GM21529 (cell line): ENCODE measurements around the gene MORN1.

Experiments used
- ATAC-seq: cut with Tn5 transposase; IDR thresholded peaks from one replicate; pipeline ENCODE4 v1.9.1; 2021; ENCODE audit not compliant: unreplicated experiment

Gene MORN1

DNA sequence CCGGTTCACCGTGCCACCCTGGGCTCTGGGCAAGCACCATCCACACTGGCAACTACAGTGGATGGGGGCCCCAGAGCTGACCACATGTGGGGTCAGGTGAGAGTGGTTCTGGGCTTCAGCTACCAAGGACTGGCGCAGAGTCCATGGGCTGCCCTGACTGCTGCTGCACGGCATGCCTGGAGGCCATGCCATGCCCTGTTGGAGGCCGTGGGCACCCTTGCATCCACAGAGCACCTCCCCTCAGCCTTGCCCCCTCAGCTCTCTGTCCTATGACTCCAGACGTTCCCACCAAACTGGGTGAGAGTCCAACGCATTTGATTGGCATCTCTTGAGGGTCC lies 15.5 kb downstream of the MORN1 start:
- no peak for ATAC-seq

DNA sequence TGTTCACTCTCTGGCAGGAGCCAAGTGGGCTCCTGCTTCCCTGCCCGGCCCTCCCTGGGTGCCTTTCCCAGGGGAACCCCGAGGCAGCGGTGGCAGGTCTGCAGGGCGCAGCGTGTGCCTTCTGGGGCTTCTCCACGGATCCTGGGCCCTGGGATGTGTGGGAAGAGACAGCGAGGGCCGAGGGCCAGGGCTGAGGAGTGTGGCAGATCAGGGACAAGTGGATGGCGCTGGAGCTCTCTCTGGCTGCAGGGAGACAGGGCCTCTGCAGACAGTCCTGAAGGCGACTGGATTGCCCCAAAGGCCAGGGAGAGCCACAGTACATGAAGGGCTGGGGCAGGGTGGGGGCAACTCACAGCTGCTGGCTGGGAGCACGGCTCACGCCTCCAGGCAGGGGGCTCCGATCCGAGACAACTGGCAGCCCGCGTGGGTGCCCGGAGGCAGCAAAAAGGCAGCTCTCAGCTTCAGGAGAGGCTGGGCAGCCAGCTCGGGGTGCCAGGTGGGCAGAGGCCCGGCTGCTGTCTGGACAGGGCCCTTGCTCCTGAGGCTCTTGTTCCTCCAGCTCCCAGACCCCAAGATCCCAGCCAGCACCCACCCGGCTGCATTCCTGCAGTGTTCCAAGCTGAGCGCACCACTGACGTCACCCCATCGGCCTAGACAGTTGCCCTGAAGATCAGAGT lies 16.0 kb downstream of the MORN1 start:
- no peak for ATAC-seq

DNA sequence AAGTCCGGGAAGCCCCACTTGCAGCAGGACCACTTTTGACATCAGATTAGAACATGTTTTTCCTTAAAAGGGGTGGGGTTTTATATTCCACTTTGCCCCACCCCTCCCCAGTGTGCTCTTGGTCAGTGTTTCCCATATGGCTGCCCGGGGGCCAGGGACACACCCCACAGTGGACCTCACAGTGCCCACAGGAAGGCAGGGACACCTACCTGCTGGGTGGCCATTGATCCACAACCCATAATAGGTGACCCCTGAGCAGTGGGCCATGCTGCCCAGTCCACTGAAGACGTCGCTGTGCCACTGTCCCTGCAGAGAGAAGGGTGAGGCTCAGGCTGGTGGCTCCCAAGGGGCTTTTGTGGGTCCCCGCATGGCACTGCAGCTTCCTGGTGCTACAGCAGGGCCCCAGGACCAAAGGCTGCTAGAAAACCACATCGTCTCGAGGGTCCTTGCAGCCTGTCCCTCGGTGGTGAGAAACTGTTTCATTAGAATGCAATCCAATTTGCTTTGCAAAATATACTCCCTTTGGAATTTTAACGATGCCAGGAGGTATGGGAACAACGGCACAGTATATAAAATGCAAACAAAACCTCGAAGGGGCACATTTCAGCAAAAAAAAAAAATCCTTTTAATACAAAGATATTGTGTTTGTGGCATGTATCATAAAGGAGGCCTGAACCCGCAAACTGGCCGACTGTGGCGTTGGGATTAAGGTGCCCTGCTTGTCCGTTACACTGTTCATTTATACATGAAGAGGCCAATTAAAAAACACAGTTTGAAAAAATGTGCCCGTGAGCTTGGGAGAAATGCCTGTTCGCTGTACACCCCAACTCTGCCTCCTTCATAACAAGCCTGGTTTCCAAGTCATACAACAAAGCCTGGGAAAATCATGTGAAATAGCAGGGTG lies 16.9 kb downstream of the MORN1 start:
- ATAC-seq, result no peak

DNA sequence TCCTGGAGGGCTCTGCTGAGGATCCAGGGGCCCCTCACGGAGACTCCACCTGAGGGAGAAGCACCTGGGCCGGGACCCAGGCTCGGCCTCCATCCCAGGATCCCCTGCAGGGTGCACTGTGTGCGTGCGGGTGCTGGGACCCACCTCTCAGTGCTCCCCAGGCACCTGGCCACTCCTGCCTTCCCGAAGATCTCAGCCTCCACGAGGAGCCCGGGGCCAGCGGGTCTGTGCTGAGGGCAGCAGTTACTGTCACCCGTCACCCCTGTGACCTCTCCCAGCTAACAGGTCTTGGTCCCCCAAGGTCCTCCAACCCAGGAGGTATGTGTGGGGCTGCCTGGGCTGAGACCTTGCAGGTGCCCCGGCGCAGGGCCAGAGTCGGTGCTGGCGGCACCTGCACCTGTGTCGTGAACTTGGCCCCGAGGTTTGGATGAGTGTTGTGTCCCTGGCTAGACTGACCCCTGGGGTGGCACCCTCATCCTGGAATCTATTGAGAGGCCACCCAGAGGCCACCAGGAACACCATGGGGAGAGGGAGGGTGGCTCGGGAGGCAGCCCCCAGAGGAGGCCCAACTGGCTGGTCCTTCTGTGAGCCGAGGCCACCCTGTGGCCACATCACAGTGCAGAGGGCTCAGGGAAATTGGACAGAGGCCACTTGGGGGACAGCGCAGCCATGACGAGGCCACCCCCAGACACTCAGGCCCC lies 17.7 kb downstream of the MORN1 start:
- ATAC-seq, result no peak

DNA sequence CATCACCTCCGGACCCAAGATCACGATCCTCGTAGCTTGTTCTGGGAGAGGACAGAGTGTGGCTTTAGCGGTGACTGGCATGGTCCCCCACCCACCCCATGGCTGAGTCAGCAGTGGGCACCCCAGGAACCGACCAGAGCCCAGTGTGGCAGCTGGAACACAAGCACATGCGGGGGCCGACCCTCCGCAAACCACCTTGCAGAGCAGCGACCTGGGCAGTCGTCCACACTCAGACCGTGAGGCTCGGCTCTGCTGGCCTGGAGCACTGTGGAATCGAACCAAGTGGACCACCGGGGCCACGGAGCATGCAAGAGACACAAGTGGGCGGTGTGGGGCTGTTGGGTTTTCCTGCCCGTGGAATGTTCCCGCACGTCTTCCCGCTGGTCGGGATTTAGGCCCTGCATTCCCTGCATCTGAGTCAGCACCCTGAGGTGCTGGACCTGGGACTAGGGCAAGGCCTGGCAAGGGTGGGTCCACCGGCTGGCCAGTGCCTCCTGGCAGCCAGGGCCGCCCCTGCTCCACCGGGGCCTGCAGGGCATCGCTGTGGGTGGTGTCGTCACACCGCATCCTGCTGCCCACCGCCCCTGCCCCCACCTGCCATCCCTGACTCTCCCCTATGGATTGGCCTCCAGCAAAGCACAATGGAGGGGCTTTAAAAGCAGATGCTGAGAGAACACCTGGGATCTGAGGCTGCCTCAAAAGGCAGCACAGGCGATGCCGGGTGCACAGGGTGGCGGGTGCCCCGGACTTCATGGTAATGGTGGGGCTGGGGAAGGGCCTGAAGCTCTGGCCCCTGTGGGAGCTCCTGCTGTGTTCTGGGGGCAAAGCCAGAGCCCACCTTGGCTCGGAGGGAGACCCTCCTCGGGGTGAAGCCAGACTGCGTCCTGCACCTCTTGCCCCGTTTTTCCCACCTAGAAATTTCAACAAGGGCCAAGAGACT lies 18.5 kb downstream of the MORN1 start:
- ATAC-seq, result no peak

DNA sequence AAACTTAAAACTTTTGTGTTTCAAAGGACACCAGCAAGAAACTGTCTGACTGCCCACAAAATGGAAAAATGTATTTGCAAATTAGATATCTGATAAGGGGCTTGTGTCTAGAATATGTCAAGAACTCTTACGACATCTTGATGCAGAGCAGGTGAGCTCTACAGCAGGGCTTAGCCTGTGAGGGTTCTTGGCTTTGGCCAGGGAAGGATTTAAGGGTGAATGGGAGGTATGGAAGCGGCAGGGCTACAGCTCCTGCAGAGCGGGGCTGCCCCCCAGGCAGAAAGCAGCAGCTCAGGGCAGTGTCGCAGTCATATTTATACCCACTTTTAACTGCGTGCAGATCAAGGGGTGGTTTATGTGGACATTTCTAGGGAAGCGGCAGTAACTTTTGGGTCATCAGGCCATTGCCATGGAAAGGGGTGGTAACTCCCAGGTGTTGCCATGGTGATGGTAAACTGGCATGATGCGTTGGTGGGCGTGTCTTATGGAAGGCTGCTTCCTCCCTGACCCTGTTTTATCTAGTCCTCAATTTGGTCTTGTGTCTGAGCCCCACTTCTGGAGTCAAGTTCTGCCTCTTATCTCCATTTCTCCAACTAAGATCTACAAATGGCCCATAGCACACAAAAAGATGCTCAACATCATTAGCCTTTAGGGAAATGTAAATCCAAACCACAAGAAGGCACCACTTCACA lies 23.2 kb downstream of the MORN1 start:
- no peak for ATAC-seq

DNA sequence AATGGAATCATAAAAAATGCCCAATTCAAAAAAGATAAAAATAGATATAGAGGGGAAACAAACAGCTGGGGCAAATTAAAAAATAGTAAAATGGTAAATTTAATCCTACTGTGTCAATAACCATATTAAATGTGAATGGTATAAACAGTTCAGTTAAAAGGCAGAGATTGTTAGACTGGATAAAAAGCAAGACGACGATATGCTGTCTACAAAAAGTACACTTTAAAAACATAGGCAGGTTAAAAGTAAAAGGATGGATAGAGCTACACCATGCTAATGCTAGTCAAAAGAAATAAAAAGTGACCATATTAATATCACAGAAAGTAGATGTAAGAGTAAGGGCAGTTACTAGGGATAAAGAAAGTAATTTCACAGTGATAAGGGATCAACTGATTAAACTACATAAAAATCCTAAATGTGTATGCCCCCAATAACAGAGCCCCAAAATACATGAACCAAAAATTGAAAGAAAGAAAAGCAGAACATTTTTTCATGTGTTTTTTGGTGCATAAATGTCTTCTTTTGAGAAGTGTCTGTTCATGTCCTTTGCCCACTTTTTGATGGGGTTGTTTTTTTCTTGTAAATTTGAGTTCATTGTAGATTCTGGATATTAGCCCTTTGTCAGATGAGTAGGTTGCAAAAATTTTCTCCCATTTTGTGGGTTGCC lies 27.4 kb downstream of the MORN1 start:
- ATAC-seq, result no peak

DNA sequence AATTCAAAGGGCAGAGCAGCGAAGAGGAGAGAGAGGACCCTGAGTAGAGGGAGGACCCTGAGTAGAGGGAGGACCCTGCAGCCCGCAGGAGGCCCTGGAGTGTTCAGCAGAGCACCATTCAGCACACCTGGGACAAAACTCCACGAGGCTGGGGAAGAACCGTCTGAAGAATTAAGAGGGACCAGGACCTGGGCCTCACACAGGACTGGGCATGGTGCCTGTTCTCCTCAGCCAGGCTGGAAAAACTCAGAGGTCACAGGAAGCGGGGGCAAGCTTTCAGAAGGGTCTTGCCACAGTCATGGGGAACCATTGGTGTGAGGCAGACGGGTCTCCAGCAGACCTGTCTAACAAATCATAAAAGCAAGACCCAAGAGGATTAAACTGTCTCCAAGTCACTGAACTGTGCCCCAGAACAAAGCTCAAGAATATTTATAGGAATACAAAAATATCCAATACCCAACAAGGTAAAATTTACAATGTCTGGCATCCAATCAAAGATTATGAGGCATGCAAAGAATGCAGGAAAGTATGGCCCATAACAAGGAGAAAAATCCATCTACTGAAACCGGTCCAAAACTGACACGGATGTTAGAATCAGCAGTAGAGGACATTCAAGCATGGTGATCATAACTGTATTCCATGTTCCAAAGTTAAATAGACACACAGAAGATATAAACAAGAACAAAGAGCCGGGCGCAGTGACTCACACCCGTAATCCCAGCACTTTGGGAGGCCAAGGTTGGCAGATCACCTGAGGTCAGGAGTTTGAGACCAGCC lies 30.6 kb downstream of the MORN1 start:
- no peak for ATAC-seq

DNA sequence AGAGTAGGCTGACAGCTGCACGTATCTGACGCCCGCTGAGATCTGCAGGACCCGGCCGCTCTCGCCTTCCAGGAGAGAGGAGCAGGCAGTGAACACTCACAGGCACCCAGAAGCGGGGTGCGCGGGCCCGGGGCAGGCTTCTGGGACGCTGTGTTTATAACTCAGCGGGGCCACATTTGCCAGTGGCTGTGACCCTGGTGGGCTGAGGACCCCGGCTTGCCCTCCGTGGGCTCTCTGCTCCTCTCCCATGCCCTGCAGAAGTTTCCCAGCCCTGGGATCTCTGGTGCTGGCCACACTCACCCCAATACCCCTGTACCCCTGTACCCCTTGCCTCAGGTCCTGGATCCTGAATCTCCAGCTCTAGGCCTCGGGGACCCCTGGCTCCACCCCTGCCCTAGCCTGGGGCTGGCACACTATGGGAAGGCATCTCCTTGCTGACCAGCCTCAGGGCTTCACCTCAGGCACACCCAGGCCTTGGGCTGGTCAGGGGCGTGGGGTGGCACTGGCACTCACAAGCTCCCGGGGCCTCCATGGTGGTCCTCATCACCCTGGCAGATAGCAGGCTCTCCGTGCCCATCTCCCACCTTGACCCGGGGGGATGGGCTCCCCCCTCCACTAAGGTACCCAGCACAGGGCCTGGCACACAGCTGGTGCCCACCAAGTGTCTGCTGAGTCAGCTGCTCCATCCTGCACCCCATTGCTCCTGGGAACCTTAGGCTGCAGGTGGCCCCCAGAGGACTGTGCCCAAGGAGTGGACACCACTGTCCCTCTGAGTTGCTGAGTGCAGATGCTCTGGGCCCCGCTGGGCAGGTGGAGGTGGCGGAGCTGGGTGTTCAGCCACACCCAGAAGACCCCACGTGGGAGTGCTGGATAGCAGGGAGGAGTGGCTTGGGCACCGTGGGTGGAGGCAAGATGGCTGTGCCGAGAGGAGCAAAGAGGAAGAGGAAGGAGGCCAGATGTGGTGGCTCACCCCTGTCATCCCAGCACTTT lies 32.4 kb downstream of the MORN1 start:
- no peak for ATAC-seq

DNA sequence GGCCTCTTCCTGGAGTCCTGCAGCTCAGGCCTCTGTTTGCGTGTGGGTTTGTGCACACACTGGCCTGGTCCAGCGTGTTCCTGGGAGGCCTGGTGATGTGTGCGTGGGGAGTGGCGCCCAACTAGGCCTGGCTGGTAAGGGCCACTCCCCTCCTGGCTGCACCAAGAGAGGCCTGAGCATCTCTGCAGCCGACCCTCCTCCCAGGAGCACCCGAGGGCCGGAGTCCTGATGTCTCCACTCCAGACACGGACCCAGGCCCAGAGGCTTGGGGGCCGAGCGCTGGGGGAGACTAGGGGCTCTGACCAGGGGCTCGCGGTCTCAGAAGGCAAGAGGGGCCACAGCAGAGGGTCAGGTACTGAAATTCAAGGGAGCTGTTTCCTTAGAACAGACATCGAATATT lies 33.3 kb downstream of the MORN1 start:
- ATAC-seq, result no peak

DNA sequence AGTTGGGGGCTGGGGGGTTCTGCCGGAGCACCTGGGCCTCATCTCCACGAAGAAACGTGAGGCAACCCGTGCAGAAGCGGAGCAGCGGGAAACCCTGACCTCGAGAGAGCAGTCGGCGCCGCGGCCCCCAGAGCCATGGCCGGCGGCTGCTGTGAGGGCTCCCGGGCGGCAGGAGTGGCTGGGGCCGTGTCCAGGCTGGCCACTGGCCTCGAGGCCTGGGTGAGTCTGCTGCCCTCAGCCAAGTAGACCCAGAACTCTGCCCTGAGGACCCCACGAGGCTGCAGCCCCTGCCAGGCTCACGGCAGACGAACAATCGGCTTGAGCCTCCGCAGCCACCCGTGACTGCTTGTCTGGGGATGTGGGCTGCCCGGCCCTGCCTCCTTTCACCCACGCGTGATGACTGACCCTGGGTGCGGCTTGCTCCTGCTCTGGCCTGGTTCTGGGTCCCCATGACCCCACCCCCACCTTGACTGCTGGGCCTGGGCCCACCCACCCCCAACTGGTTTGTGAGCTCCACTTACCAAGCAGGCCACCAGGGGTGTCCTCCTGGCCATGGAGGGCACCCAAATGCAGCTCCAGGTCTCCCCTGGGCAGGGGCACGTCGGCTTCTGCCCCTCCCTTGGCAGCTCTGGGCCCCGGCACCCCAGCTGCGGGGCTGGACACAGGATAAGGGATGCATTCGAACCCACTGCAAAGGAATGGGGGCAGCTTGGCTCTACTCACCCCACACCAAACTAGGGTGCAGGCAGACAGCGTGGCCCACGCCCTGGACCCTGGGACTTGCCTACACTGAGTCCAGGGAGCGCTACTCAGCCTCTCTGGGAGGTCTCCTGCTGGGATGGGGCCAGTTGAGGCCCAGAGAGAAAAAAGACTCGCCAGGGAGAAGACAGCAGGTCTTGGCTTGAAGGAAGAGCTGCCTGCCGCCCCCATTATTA lies 34.2 kb downstream of the MORN1 start:
- no peak for ATAC-seq

DNA sequence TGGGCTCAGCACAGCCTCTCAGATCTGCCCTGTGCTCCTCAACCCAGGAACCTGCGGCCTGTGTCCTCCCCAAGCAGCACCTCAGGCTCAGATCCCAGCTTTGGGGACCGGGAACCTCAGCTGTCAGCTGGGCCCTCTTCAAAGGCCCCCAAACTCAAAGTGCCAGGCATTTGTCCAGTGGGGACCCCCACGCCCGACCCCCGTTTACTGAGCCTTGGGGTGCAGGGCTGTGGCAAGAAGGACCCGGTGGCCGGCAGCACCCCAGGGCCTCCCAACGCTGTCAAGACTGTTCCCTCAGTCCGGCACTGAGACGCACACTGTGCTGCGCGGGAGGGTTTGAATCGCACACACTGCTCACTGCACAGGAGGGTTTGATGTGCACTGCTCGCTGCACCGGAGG lies 35.0 kb downstream of the MORN1 start:
- ATAC-seq, result no peak

DNA sequence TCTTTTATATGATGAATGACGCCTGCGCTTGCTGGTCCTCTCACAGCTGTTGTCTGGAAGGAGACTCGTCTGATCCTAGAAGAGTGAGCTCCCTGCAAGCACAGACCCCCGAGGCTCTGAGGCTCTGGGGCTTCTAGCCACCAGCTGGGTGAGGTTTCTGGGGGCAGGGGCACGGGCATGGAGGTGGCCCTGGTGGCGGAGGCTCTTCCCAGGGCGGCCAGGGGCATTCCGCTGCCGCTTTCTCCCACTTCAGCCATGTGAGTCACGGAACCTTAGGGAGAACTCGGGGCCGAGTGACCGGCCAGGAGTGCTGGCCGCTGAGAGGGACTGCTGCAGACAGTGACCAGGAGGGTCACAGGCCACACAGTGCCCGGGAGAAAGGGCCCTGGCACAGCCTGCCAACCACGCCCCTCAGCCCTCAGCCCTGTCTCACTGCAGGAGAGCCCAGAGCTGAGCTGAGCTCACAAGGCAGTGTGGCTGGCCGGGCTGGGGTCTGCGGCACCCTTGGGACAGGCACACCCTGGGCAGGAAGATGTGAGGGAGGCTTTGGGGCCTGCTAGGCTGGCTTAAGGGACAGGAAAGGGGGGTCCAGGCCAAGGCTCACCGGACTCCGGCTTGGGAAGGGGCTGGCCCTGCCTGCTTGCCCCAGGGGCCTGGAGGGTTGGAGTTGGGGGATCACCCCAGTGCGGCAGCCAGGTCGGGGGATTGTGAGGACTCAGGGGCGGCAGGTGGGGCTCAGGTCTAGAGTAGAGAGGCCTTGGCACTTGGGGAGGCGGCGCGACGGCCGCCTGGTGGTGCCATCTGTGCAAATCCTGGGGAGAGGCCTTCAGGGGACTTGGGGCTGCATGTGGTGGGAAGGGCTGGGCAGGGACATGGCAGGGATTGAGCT lies 35.7 kb downstream of the MORN1 start:
- no peak for ATAC-seq

DNA sequence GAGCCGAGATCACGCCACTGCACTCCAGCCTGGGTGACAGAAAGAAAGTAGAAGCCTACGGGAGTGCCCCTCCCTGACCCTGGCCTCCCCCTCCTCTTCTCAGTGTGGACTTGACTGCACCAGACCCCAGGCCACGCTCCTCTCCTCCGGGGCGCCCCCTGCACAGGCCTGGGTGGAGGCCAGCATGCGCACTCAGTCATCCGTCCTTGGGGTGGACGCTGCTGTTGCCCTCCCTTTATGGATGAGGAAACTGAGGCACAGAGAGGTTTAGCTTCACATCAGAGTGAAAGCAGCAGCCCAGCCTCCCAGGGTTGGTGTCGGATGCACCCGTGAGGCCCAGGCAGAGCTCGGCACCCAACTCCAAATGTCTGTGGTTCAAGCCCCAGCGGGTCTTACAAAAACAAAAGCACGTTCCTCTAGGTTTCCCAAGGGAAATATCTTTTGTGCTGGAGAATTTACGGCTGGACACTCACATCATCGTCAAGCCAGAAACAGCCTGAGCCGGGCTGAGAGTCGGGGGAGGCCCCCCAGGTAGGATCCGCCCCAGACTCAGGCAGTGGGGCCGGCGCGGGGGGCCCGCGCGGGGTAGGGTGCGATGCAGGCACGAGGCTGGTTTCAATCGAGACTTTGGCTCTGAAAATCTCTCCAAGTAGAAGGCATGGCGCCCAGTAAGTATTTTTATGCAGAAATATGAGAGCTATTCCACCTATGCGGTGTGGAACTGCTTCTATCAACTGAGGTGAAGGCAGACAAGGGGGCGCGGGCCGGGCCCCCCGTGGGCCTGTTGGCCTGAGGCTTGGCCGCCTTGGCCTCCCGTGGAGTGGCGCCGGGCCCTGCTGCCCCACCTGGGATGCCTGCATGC lies 36.6 kb downstream of the MORN1 start:
- no peak for ATAC-seq
